DMS79 treated with DMSO at 0.1 percent for 48 hours (cell line): ENCODE measurements around the gene KCNJ12.
"Not testable (repeated sequence)": the region's sequence is repeated elsewhere in the genome, so short reads cannot be mapped to it uniquely, and the experiment has no call there.

Source experiments
- DNase-seq: peaks from one replicate; lab custom pipeline; 2025; lab: John Stamatoyannopoulos, UW

Gene KCNJ12

GRCh38 chr17:21452377-21453143 is 76.4 kb downstream of the KCNJ12 start:
- DNase-seq: peak; percentile 18

DNA sequence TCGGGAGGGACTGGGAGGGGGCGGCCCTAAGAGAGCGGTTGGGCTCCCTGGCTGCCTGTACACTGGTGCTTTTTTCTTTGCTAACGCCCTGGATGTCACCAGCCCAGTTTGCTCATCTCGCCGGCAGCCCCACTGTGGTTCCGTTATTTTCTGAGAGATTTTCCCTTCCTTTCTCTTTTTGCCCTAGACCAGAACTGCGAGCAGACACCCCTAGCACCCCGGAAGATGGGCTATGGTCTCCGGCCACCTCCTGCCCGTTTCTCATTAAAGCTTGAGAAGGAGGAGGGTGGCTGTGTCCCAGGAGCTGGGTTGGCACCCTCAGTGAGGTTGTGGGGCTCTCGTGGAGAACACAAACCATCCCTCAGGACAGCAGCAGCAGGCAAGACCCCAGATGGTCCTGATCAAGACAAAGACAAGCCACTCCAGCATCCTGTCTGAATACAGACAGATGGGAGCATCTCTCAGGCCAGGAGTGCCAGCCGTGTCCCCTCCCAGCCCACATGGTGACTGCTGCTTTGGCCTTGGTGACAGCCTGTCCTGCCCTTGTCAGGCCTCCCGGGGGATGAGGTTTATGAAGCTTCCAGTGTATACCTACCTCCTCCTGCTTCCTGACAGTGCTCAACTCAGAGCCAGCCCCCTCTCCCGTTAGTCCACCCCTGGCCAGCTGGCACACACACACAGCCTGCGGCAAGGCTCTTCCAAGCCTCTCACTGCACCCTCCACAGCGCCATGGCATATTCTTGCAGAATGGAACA is 77.2 kb downstream of the KCNJ12 start:
- DNase-seq: no peak

DNA sequence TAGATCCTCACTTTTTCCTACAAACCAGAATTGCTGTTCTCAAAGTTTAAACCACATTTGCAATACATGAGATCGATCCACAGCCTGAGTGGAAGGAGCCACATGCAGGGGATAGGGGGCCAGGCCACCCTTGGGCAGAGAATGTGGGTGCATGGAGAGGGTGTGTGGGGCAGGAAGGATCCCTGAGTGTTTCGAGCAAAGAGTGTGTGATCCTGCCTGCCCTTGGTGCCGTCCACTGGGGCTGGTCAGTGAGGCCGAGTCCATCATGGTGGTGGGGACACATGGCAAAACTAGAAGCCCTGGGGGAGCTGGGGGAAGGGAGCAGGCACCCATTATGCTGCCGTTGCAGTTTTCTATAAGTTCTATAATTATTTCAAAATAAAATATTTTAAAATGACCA is 77.8 kb downstream of the KCNJ12 start:
- not testable (repeated sequence) for DNase-seq

GRCh38 chr17:21454441-21454840 is 78.3 kb downstream of the KCNJ12 start:
- DNase-seq: no peak

GRCh38 chr17:21455761-21456160 is 79.6 kb downstream of the KCNJ12 start:
- no peak for DNase-seq

- not testable (repeated sequence) for DNase-seq
These were observed 80.3 kb downstream of the KCNJ12 start for GRCh38 chr17:21456449-21456848.

- DNase-seq: peak; percentile 43
These were observed 81.2 kb downstream of the KCNJ12 start for GRCh38 chr17:21457051-21458026.

DNA sequence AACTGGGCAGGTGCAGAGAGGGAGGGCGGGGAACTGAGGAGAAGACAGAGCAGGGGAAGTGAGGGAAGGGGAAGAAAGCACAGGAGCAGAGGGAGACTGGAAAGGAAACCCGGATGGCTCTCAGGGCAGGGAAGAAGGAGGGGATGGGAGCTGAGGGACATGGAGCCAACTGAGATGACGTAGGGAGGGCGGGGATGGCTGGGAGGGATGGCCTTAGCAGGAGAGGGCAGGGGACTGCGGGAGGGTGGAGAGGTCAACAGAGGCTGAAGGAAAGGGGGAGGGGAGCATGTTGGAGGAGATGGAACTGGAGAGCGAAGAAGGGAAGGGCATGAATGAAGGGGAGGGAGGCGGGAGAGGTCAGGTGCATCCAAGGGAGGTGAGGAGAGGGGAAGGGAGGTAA is 81.9 kb downstream of the KCNJ12 start:
- DNase-seq: no peak

DNA sequence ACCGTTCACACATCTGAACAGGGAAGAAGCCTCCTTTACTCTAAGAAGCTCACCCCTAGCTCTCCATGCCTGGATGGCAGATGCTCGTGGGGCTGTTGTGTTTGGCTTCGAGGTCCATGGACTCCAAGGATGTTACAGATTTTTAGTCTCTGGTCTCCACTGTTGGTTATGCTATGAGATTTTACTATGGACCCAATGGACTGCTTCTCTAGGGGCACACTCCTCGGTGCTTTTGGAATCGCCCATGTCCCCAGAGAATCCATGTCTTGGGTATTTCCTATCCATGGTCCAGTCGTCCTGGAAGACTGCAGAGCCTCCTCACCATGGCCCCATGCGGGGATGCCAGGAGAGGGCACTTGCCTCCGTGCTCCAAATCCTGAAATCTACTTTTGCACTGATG is 83.4 kb downstream of the KCNJ12 start:
- DNase-seq: no peak

DNA sequence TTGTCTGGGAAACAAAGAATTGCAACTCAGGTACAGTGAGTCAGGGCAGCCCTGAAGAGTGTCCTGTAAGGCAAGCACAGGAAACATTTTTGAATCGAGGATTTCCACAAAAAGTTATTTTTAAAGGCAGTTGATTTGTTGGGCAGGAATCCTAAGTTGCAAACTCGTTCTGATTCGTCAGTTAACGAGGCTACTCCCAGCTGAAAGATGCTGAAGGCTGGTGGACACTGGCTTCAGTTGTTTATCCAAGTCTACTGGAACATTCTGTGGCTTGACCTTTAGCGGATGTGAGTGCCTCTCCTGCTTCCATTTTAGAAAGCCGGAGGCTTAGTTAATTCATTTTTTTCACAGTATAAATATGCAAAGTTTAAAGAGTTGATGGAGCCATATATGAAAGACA is 84.2 kb downstream of the KCNJ12 start:
- no peak for DNase-seq

DNA sequence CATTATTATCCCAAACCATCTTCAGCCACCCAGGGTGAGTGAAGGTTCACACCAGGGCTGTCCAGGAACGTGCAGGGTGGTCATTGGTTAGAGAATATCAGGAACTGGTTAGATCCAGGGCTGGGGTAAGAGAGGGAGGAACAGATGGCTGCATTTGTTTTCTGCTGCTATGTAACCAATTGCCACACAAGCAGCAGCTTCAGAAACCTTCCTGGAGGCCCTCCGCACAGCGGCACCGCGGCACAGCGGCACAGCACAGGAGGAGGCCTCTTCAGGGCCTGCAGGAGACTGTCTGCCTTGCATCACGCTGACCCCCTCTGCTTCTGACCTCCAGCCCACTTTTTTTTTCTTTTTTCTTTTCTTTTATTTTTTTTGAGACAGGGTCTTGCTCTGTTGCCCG is 86.1 kb downstream of the KCNJ12 start:
- no peak for DNase-seq

DNA sequence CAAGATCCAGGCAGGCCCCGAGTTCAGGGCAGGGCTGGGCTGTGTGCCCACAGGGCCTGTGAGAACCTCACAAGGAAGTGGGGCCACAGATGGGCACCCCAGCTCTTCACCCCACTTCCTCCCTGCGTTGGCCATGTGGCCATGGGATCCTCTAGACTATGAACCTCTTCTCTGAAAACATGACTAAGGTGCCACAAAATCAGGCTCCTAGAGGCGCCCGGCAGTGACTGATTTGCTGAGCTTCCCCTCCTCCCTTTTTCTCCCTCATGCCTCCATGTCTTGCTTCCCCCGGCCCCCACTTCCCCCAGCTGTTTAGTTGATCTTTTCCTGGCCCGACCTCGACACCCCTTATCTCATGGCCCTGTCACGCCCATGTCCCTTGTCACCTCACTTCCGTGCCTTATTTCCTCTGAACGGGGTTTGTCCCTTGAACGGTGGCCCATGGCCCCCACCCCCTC is 87.1 kb downstream of the KCNJ12 start:
- DNase-seq: no peak

GRCh38 chr17:21463779-21464407 is 87.7 kb downstream of the KCNJ12 start:
- DNase-seq: no peak

GRCh38 chr17:21464611-21465021 is 88.5 kb downstream of the KCNJ12 start:
- no peak for DNase-seq

- no peak for DNase-seq
These were observed 90.4 kb downstream of the KCNJ12 start for GRCh38 chr17:21466550-21466949.

DNA sequence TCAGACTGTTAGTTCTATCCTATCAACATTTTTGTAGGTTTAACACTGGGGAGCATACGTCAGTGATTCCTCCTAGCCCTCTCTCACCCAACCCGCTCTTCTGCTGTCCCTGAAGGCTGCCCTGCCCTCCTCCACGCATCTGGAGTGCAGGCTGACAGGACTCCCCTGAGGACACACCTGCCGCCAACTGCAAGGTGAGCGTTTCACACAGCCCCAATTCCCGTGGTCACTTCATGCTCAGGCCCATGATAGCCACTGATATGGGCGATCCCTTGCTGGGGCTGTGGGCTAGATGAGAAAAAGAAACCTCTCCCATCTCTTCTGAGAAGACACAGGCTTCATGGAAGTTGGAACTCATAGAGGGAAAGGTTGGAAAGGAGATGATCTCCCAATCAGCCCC is 91.0 kb downstream of the KCNJ12 start:
- DNase-seq: no peak

DNA sequence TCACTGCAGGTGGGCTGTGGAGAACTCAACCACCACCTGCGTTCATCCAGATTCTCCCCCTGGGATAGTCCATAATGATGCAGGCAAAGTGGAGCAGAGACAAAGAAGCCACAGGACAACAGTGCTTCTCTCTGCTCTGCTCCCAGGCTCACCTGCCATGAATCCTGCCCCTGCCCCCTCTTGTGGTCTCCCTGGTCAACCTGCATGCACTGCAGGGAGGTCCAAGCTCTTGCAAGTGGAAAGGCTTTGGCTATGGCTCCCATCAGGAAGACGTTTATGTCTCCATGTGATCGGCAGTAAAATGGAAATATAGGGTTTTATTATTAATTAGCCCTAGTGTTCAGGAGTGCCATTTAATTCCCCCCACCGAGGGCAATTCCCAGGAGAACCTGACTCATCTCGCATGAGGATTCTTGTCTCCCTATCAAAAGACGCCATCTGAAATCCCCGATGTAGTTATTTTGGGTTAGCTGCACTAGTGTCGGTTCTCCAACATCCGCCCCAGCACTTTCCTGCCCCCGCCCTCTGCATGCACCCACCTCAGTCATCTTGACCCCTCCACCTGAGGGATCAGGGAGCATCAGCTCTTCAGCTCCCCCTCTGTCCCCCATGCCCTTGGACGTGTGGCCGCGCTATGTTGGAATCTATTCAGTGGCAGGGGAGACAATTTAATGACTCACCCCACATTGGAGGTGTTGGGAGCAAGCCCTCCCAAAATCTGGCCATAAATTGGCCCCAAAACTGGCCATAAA is 91.8 kb downstream of the KCNJ12 start:
- no peak for DNase-seq
